GM23248 (cell line): Measurements from ENCODE around the gene ELF1. TPM values are rescaled to one million over a fixed set of nuclear protein-coding genes. Genes with fewer than 3 reads are reported as not detected.

Source experiments
- DNase-seq: peaks from one replicate; pipeline ENCODE4 v3.0.0-alpha.2; 2015
- H2AFZ ChIP-seq: fragments of 200-600 bp; sonication (generic); 2 replicates; pipeline ENCODE4 v1.6.1; 2016; ENCODE audit warnings: antibody characterized with exemption
- H3F3A ChIP-seq: fragments of 200-600 bp; sonication (generic); 2 replicates; pipeline ENCODE4 v1.6.1; 2016; ENCODE audit warnings: mild to moderate bottlenecking, antibody characterized with exemption, mixed run types; ENCODE audit not compliant: insufficient read depth
- H3K27ac ChIP-seq: fragments of 200-600 bp; sonication (generic); 2 replicates; pipeline ENCODE4 v1.5.1; 2016; ENCODE audit warnings: mild to moderate bottlenecking
- H3K27me3 ChIP-seq: fragments of 200-600 bp; sonication (generic); replicated peaks from 2 replicates; pipeline ENCODE4 v1.6.1; 2016; ENCODE audit warnings: mild to moderate bottlenecking; ENCODE audit not compliant: insufficient read depth
- H3K36me3 ChIP-seq: fragments of 200-600 bp; sonication (generic); 2 replicates; pipeline ENCODE4 v1.6.1; 2016; ENCODE audit warnings: low read depth, mild to moderate bottlenecking
- H3K4me1 ChIP-seq: fragments of 200-600 bp; sonication (generic); 2 replicates; pipeline ENCODE4 v1.6.1; 2016; ENCODE audit warnings: mild to moderate bottlenecking; ENCODE audit not compliant: insufficient read depth
- H3K4me2 ChIP-seq: fragments of 200-600 bp; sonication (generic); one replicate; pipeline ENCODE4 v1.6.1; 2016; ENCODE audit warnings: mild to moderate bottlenecking; ENCODE audit not compliant: unreplicated experiment
- H3K4me3 ChIP-seq: fragments of 200-600 bp; sonication (generic); 2 replicates; pipeline ENCODE4 v1.5.1; 2016; ENCODE audit warnings: mild to moderate bottlenecking
- H3K79me2 ChIP-seq: fragments of 200-600 bp; sonication (generic); 2 replicates; pipeline ENCODE4 v1.6.1; 2016; ENCODE audit warnings: mild to moderate bottlenecking; ENCODE audit not compliant: insufficient read depth
- H3K9ac ChIP-seq: fragments of 200-600 bp; sonication (generic); 2 replicates; pipeline ENCODE4 v1.6.1; 2016; ENCODE audit warnings: mild to moderate bottlenecking
- H3K9me2 ChIP-seq: fragments of 200-600 bp; sonication (generic); 2 replicates; pipeline ENCODE4 v1.6.1; 2016; ENCODE audit warnings: mixed run types, mild to moderate bottlenecking, moderate library complexity; ENCODE audit not compliant: insufficient read depth
- H3K9me3 ChIP-seq: fragments of 200-600 bp; sonication (generic); one replicate; pipeline ENCODE4 v1.6.1; 2017; ENCODE audit warnings: low read depth
- H4K20me1 ChIP-seq: fragments of 200-600 bp; sonication (generic); 2 replicates; pipeline ENCODE4 v1.6.0; 2016; ENCODE audit not compliant: insufficient read depth
- EZH2 ChIP-seq: fragments of 200-600 bp; sonication (generic); IDR thresholded peaks from 2 replicates; pipeline ENCODE4 v1.6.1; 2018; ENCODE audit warnings: antibody characterized with exemption, mild to moderate bottlenecking; ENCODE audit not compliant: insufficient read depth, poor library complexity, severe bottlenecking
- EZH2phosphoT487 ChIP-seq: fragments of 200-600 bp; sonication (generic); IDR thresholded peaks from 2 replicates; pipeline ENCODE4 v1.6.1; 2018; ENCODE audit warnings: antibody characterized with exemption, moderate library complexity, mild to moderate bottlenecking, low read depth; ENCODE audit not compliant: insufficient read depth
- WGBS, 2 experiments: methylation state at CpG; one replicate each; pipeline ENCODE4 v1.1.6; 2015 to 2017; ENCODE audit warnings: low lambda C conversion rate in 2 of 2, low coverage in 1 of 2; ENCODE audit errors: missing lambda C conversion rate in 2 of 2; 5-methylcytosine and 5-hydroxymethylcytosine counted together
- in situ Hi-C: fragments of 300-500 bp; cut with MboI; formaldehyde crosslinking; loops from 2 replicates; pipeline ENCODE4 v1.15.0; 2020
- polyA plus RNA-seq: library from polyadenylated mRNA; unstranded; fragments of >200 nt; fragmentation: Nextera tagmentation; extraction: Ambion mirVana; gene quantifications from 2 replicates; pipeline ENCODE4 v1.2.1, GENCODE V29; 2016
- total RNA-seq: library from RNA; depleted of rRNA; stranded (reverse); fragments of >200 nt; shearing (Covaris generic); gene quantifications from 2 replicates; pipeline ENCODE4 v1.2.3, GENCODE V29; 2014

ELF1 gene
- total and polyA plus RNA-seq, 2 experiments from 2014 or later = 36.1 to 42.7 TPM

- H2AFZ ChIP-seq = no peak overlapping the region
- in situ Hi-C loops = no loop called here
- H4K20me1 ChIP-seq = no peaks in the 10 kb centered on the region; the same call in 1 of the 2 replicates
- no peaks in the 10 kb centered on the region for H3K9me2 ChIP-seq
- peaks cover 3% of the 10 kb centered on the region for H3K4me1 ChIP-seq
- H3K36me3 ChIP-seq = 0 out of 2 replicates have a peak, but pooled peaks cover 3% of the 10 kb centered on the region
- H3K79me2 ChIP-seq = peaks cover 95% of the 10 kb centered on the region
- 97 to 100% methylated on average over 2 of the region's 2 CpGs for WGBS, 2 experiments
- H3K27ac ChIP-seq = no peak overlapping the region
- H3K27me3 ChIP-seq = no peaks in the 10 kb centered on the region
- no peak for DNase-seq
- TF ChIP-seq EZH2phosphoT487 = no peak
- TF ChIP-seq EZH2 = no peak
- no peak overlapping the region for H3K4me3 ChIP-seq
- no peaks in the 10 kb centered on the region for H3K9me3 ChIP-seq
- H3F3A ChIP-seq = 0 out of 2 replicates have a peak, but pooled peaks cover 3% of the 10 kb centered on the region
- no peak overlapping the region for H3K9ac ChIP-seq
- no peak overlapping the region for H3K4me2 ChIP-seq
These were observed 5.3 kb downstream of the ELF1 start for GRCh38 chr13:41013835-41014234.

GRCh38 chr13:41012536-41012935 is 6.6 kb downstream of the ELF1 start:
- H3K4me2 ChIP-seq = no peak overlapping the region
- WGBS, 2 experiments = 92 to 94% methylated on average over 2 of the region's 2 CpGs
- no peak overlapping the region for H3K9ac ChIP-seq
- H3F3A ChIP-seq = peaks cover 13% of the 10 kb centered on the region
- H4K20me1 ChIP-seq = no peaks in the 10 kb centered on the region; the same call in 1 of the 2 replicates
- H2AFZ ChIP-seq = no peak overlapping the region
- in situ Hi-C loops = no loop called here
- no peaks in the 10 kb centered on the region for H3K9me2 ChIP-seq
- H3K4me1 ChIP-seq = peaks cover 13% of the 10 kb centered on the region
- H3K4me3 ChIP-seq = no peak overlapping the region
- H3K36me3 ChIP-seq = 0 out of 2 replicates have a peak, but pooled peaks cover 3% of the 10 kb centered on the region
- no peaks in the 10 kb centered on the region for H3K9me3 ChIP-seq
- H3K27ac ChIP-seq = no peak overlapping the region
- no peak for DNase-seq
- TF ChIP-seq EZH2 (no peak), EZH2phosphoT487 (no peak)
- no peaks in the 10 kb centered on the region for H3K27me3 ChIP-seq
- peaks cover 94% of the 10 kb centered on the region for H3K79me2 ChIP-seq

DNA sequence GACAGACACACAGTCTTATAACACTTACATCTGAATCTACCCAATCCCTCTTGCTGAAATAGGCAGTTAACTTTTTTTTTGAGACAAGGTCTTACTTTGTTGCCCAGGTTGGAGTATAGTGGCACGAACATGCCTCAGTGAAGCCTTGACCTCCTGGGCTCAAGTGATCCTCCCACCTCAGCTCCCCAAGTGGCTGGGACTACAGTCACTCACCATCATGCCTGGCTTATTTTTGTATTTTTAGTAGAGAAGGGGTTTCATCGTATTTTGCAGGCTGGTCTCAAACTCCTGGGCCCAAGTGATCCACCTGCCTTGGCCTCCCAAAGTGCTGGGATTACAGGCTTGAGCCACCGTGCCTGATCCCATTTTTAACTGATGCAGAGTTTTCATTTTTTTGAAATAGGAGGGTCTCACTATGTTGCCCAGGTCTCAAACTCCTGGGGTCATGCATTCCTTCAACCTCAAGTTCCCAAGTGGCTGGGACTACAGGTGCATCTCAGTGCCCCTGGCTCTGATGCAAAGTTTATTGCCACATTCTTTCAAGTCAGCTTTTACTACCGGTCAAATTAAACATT is 7.6 kb downstream of the ELF1 start:
- 84 to 87% methylated on average over 4 of the region's 4 CpGs for WGBS, 2 experiments
- H3F3A ChIP-seq = peaks cover 22% of the 10 kb centered on the region
- no peaks in the 10 kb centered on the region for H3K27me3 ChIP-seq
- H3K36me3 ChIP-seq = 0 out of 2 replicates have a peak, but pooled peaks cover 3% of the 10 kb centered on the region
- no peak overlapping the region for H3K4me2 ChIP-seq
- H3K9me2 ChIP-seq = no peaks in the 10 kb centered on the region
- H3K9me3 ChIP-seq = no peaks in the 10 kb centered on the region
- H3K4me3 ChIP-seq = no peak overlapping the region
- TF ChIP-seq EZH2 = no peak
- no peak for TF ChIP-seq EZH2phosphoT487
- no peak overlapping the region for H2AFZ ChIP-seq
- in situ Hi-C loops = no loop called here
- no peak for DNase-seq
- no peaks in the 10 kb centered on the region; the same call in 1 of the 2 replicates for H4K20me1 ChIP-seq
- no peak overlapping the region for H3K27ac ChIP-seq
- no peak overlapping the region for H3K9ac ChIP-seq
- peaks cover 23% of the 10 kb centered on the region for H3K4me1 ChIP-seq
- H3K79me2 ChIP-seq = peaks cover 95% of the 10 kb centered on the region

GRCh38 chr13:41008349-41008980 is 10.7 kb downstream of the ELF1 start:
- no peaks in the 10 kb centered on the region for H3K27me3 ChIP-seq
- peak; percentile 89 for DNase-seq
- WGBS, 2 experiments = 0 to 1% methylated on average over 2 of the region's 2 CpGs
- peaks cover 33% of the 10 kb centered on the region for H3F3A ChIP-seq
- H3K79me2 ChIP-seq = peaks cover 95% of the 10 kb centered on the region
- no peaks in the 10 kb centered on the region for H4K20me1 ChIP-seq
- peak overlapping the region; percentile 68 for H3K4me2 ChIP-seq
- in situ Hi-C loops = no loop called here
- H3K4me1 ChIP-seq = peaks cover 38% of the 10 kb centered on the region
- H3K27ac ChIP-seq = peak overlapping the region; percentile 85
- 0 out of 2 replicates have a peak, but pooled peaks cover 3% of the 10 kb centered on the region for H3K36me3 ChIP-seq
- no peak overlapping the region for H2AFZ ChIP-seq
- peak overlapping the region; percentile 49 for H3K9ac ChIP-seq
- H3K9me2 ChIP-seq = no peaks in the 10 kb centered on the region
- H3K4me3 ChIP-seq = peak overlapping the region; percentile 38
- no peaks in the 10 kb centered on the region for H3K9me3 ChIP-seq
- no peak for TF ChIP-seq EZH2
- no peak for TF ChIP-seq EZH2phosphoT487
